BLaER1 treated with 17β-estradiol and CSF1 and Interleukin-3, amounts not matched to agents 10 nM and 100 nM (cell line): ENCODE data around the gene CEP68.
A peak's percentile ranks its signal among the peaks of the same experiment; 100 is the strongest.

Experiments used
- H3K27ac ChIP-seq, 11 experiments: shearing (Covaris generic); formaldehyde crosslinking; 2 replicates each; pipeline ENCODE4 v1.8.1; 2022
- H3K27me3 ChIP-seq, 11 experiments: shearing (Covaris generic); formaldehyde crosslinking; 2 replicates each; pipeline ENCODE4 v1.8.1; 2022
- H3K36me3 ChIP-seq, 11 experiments: shearing (Covaris generic); formaldehyde crosslinking; 2 replicates each; pipeline ENCODE4 v1.8.1; 2022
- H3K4me1 ChIP-seq, 10 experiments: shearing (Covaris generic); formaldehyde crosslinking; 2 replicates each; pipeline ENCODE4 v1.8.1; 2022
- H3K4me2 ChIP-seq, 11 experiments: shearing (Covaris generic); formaldehyde crosslinking; 2 replicates each; pipeline ENCODE4 v1.8.1; 2022
- H3K4me3 ChIP-seq, 10 experiments: shearing (Covaris generic); formaldehyde crosslinking; 2 replicates each; pipeline ENCODE4 v1.8.1; 2022
- H3K9ac ChIP-seq, 11 experiments: shearing (Covaris generic); formaldehyde crosslinking; 2 replicates each; pipeline ENCODE4 v1.8.1; 2022
- H3K9me3 ChIP-seq, 11 experiments: shearing (Covaris generic); formaldehyde crosslinking; replicated peaks in 1 of 11; 2 replicates each; pipeline ENCODE4 v1.8.1; 2022
- H4K20me1 ChIP-seq, 11 experiments: shearing (Covaris generic); formaldehyde crosslinking; 2 replicates each; pipeline ENCODE4 v1.8.1; 2022
- Cebpa-rat ChIP-seq, 11 experiments: shearing (Covaris generic); IDR thresholded peaks; 2 replicates each; pipeline ENCODE4 v1.8.1; 2022

Gene CEP68, protein sequence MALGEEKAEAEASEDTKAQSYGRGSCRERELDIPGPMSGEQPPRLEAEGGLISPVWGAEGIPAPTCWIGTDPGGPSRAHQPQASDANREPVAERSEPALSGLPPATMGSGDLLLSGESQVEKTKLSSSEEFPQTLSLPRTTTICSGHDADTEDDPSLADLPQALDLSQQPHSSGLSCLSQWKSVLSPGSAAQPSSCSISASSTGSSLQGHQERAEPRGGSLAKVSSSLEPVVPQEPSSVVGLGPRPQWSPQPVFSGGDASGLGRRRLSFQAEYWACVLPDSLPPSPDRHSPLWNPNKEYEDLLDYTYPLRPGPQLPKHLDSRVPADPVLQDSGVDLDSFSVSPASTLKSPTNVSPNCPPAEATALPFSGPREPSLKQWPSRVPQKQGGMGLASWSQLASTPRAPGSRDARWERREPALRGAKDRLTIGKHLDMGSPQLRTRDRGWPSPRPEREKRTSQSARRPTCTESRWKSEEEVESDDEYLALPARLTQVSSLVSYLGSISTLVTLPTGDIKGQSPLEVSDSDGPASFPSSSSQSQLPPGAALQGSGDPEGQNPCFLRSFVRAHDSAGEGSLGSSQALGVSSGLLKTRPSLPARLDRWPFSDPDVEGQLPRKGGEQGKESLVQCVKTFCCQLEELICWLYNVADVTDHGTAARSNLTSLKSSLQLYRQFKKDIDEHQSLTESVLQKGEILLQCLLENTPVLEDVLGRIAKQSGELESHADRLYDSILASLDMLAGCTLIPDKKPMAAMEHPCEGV

GRCh38 chr2:65056215-65057053 lies at the start of gene CEP68:
Gene CEP68, plus strand, starts transcription at chr2:65056416. Its CDS starts 13,029 bp downstream, at chr2:65069445.
- H3K4me2 ChIP-seq: peak within 1 kb of the TSS; percentile 88 to 97 (median 95)
- H3K27ac ChIP-seq: peak within 1 kb of the TSS; percentile 60 to 95 (median 93)
- TF ChIP-seq Cebpa-rat (IDR thresholded peaks at IDR 0.05): no peak
- peak within 1 kb of the TSS; percentile 87 to 95 (median 93) for H3K9ac ChIP-seq
- H4K20me1 ChIP-seq: peaks cover 5 to 41% (median 30%) of the 10 kb centered on the region in 11 experiments; a peak in 14 of 22 replicates
- peaks cover 0 to 4% (median 0%) of the 10 kb centered on the region in 11 experiments; a peak in 5 of 22 replicates for H3K36me3 ChIP-seq
- peaks cover 0 to 11% (median 9%) of the 10 kb centered on the region in 11 experiments; a peak in 19 of 22 replicates for H3K9me3 ChIP-seq
- H3K27me3 ChIP-seq: no peaks in the 10 kb centered on the region
- peaks cover 66 to 82% (median 80%) of the 10 kb centered on the region in 10 experiments for H3K4me1 ChIP-seq
- peak within 1 kb of the TSS; percentile 85 to 93 (median 88) for H3K4me3 ChIP-seq

GRCh38 chr2:65013776-65014175 lies 42.4 kb upstream of the CEP68 start:
- peaks cover 33 to 89% (median 75%) of the 10 kb centered on the region in 11 experiments for H3K36me3 ChIP-seq
- TF ChIP-seq Cebpa-rat (IDR thresholded peaks at IDR 0.05): no peak
- peaks cover 24 to 36% (median 30%) of the 10 kb centered on the region in 10 experiments for H3K4me1 ChIP-seq
- no peaks in the 10 kb centered on the region for H3K27me3 ChIP-seq
- no peak overlapping the region for H3K4me3 ChIP-seq
- no peak overlapping the region for H3K27ac ChIP-seq
- no peaks in the 10 kb centered on the region for H4K20me1 ChIP-seq
- H3K9me3 ChIP-seq: no peaks in the 10 kb centered on the region
- H3K9ac ChIP-seq: no peak overlapping the region
- H3K4me2 ChIP-seq: no peak overlapping the region

DNA sequence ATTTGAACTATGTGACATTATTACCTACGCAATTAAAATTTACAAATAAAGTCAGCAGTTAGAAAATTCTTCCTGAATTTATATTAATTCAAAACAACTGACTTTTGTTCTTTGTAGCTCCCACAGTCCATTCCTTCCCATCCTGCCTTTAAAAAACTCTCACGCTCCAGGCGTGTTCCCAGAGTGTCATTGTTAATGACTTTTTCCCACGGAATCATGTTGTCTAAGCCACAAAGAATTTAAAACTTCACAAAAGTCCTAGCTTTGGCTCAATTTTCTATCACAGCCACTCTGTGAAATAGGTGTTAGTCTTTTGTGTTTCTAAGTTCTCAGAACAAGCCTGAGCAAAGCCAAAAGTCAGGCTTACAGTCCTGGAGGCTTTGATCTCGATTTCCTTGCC lies 40.5 kb upstream of the CEP68 start:
- H3K4me3 ChIP-seq: no peak overlapping the region
- no peaks in the 10 kb centered on the region for H4K20me1 ChIP-seq
- TF ChIP-seq Cebpa-rat (IDR thresholded peaks at IDR 0.05): no peak
- H3K27ac ChIP-seq: peak overlapping the region in 2 of 11 experiments; percentile 19 to 75; a peak in 1 of 22 replicates
- H3K9ac ChIP-seq: no peak overlapping the region
- H3K4me1 ChIP-seq: peaks cover 24 to 51% (median 37%) of the 10 kb centered on the region in 10 experiments
- peak overlapping the region in 6 of 11 experiments; percentile 82 to 91 (median 84); a peak in 11 of 22 replicates for H3K4me2 ChIP-seq
- H3K9me3 ChIP-seq: no peaks in the 10 kb centered on the region
- no peaks in the 10 kb centered on the region for H3K27me3 ChIP-seq
- H3K36me3 ChIP-seq: peaks cover 31 to 94% (median 84%) of the 10 kb centered on the region in 11 experiments

DNA sequence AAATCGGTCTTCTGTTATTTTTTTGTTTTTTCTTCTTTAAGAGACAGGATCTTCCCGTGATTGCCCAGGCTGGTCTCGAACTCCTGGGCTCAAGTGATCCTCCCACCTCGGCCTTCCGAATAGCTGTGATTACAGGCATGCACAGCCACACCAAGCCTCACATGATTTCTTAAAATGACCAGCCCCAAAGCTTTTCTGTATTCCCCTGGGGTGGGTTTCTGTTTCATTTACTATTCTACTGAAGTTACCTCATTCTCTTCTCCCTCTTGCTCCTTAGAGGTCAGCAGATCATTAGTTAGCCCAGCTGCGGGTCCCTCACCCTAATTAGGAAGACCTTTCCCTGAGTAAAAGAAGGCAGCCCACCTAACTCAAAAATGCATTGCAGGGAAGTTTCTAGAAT lies 39.4 kb upstream of the CEP68 start:
- H3K36me3 ChIP-seq: peaks cover 32 to 94% (median 84%) of the 10 kb centered on the region in 11 experiments
- no peaks in the 10 kb centered on the region for H3K9me3 ChIP-seq
- no peaks in the 10 kb centered on the region for H3K27me3 ChIP-seq
- H3K27ac ChIP-seq: peak overlapping the region in 10 of 11 experiments; percentile 5 to 76 (median 70); a peak in 17 of 22 replicates
- H3K4me2 ChIP-seq: peak overlapping the region; percentile 69 to 91 (median 82)
- TF ChIP-seq Cebpa-rat (IDR thresholded peaks at IDR 0.05): no peak
- peaks cover 24 to 51% (median 37%) of the 10 kb centered on the region in 10 experiments for H3K4me1 ChIP-seq
- H4K20me1 ChIP-seq: peaks cover 0 to 6% (median 0%) of the 10 kb centered on the region in 11 experiments; a peak in 1 of 22 replicates
- H3K4me3 ChIP-seq: peak overlapping the region in 2 of 10 experiments; percentile 32 to 35; a peak in 4 of 20 replicates
- peak overlapping the region in 10 of 11 experiments; percentile 4 to 56 (median 20); a peak in 10 of 22 replicates for H3K9ac ChIP-seq

- H3K36me3 ChIP-seq: peaks cover 38 to 95% (median 86%) of the 10 kb centered on the region in 11 experiments
- H4K20me1 ChIP-seq: peaks cover 0 to 6% (median 0%) of the 10 kb centered on the region in 11 experiments; a peak in 1 of 22 replicates
- H3K4me3 ChIP-seq: peak overlapping the region in 2 of 10 experiments; percentile 32 to 35; a peak in 4 of 20 replicates
- H3K4me2 ChIP-seq: peak overlapping the region; percentile 69 to 91 (median 82)
- H3K4me1 ChIP-seq: peaks cover 24 to 51% (median 37%) of the 10 kb centered on the region in 10 experiments
- peak overlapping the region in 10 of 11 experiments; percentile 4 to 56 (median 32); a peak in 8 of 22 replicates for H3K9ac ChIP-seq
- peak overlapping the region in 9 of 11 experiments; percentile 5 to 76 (median 71); a peak in 17 of 22 replicates for H3K27ac ChIP-seq
- no peak for TF ChIP-seq Cebpa-rat (IDR thresholded peaks at IDR 0.05)
- H3K27me3 ChIP-seq: no peaks in the 10 kb centered on the region
- no peaks in the 10 kb centered on the region for H3K9me3 ChIP-seq
These were observed 38.9 kb upstream of the CEP68 start for GRCh38 chr2:65017335-65017734.

DNA sequence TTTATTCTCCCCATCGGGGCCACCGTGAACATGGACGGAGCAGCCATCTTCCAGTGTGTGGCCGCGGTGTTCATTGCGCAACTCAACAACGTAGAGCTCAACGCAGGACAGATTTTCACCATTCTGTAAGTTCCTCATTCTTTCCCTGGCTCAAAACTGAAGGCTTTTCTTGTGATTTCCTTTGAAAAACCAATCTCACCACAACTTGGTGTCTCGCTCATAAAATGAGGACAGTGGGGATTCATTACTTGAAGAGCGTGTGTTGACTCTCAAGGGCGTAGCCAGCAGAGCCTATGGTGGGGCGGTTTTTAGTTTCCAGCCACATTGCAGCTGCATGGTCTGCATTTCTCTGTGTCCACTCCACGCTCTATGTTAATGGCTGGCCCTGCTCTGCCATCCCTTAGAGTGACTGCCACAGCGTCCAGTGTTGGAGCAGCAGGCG lies 38.1 kb upstream of the CEP68 start:
- peak; percentile 83 to 99 (median 96) for TF ChIP-seq Cebpa-rat (IDR thresholded peaks at IDR 0.05)
- Histone ChIP-seq H3K4me1 (peaks cover 24 to 51% (median 37%) of the 10 kb centered on the region in 10 experiments), H3K9me3 (no peaks in the 10 kb centered on the region), H3K27me3 (no peaks in the 10 kb centered on the region), H3K4me2 (peak overlapping the region; percentile 69 to 91 (median 82); a peak in 21 of 22 replicates), H3K4me3 (peak overlapping the region in 4 of 10 experiments; percentile 3 to 38 (median 14); a peak in 4 of 20 replicates), H3K27ac (peak overlapping the region in 10 of 11 experiments; percentile 23 to 76 (median 70); a peak in 18 of 22 replicates), H4K20me1 (peaks cover 0 to 6% (median 0%) of the 10 kb centered on the region in 11 experiments; a peak in 1 of 22 replicates), H3K36me3 (peaks cover 38 to 95% (median 86%) of the 10 kb centered on the region in 11 experiments), H3K9ac (peak overlapping the region in 7 of 11 experiments; percentile 5 to 56 (median 40); a peak in 11 of 22 replicates)

DNA sequence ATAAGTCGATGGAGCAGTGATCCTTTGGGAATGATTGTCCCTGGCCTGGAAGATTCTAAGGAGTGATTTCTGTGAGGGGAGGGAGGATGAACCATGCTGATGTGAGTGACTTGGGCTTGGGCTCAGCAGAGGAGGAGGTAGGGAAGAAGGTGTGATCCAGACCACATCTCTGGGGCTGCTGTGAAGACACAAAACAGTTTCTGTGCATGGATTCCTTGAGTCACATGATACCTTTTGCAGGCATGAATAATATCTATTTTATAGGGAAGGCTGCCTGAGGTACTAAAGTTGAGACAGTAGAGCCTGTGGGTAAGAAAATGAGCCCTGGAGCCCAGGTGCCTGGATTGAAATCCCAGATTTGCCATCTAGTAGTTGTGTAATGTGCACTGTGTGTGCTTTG lies 37.2 kb upstream of the CEP68 start:
- Histone ChIP-seq H3K4me2 (peak overlapping the region in 8 of 11 experiments; percentile 75 to 91 (median 84); a peak in 16 of 22 replicates), H3K4me3 (peak overlapping the region in 1 of 10 experiments; percentile 38; a peak in 1 of 20 replicates), H3K9ac (peak overlapping the region in 1 of 11 experiments; percentile 40; a peak in 2 of 22 replicates), H4K20me1 (peaks cover 0 to 6% (median 0%) of the 10 kb centered on the region in 11 experiments; a peak in 2 of 22 replicates), H3K4me1 (peaks cover 28 to 55% (median 42%) of the 10 kb centered on the region in 10 experiments), H3K9me3 (no peaks in the 10 kb centered on the region), H3K27ac (peak overlapping the region in 9 of 11 experiments; percentile 41 to 76 (median 71); a peak in 15 of 22 replicates), H3K27me3 (no peaks in the 10 kb centered on the region), H3K36me3 (peaks cover 45 to 95% (median 86%) of the 10 kb centered on the region in 11 experiments)
- no peak for TF ChIP-seq Cebpa-rat (IDR thresholded peaks at IDR 0.05)
